Stimulated activated CD4-positive, alpha-beta T cell treated with anti-CD3 and anti-CD28 coated beads, Interleukin-2, amount 100 ng/mL, for 48 hours (primary cell): ENCODE measurements around the gene WDCP.

Experiments
- DNase-seq, 2 donors: peaks; one replicate each; pipeline ENCODE4 v3.0.0-alpha.2; 2020

The WDCP gene

DNA sequence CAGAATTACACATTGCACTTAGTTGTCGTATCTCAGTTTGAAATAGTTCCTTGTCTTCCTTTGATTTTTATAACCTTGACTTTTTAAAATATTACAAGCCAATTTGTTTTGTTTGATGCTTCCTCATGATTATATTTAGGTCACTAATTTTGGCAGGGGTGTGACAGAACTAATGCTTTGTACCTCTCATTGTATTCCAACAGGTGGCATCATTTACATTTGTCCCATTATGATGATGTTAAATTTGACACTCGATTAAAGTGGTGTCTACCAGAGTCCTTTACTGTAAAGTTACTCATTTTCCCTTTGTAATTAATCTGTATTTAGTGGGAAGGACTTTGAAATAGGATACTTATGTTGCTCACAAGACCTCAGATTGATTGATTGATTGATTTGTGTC lies 58.8 kb downstream of the WDCP start:
- no peak for DNase-seq
